Measurements from ENCODE around the gene PPP1R27.

PPP1R27 gene

GRCh38 chr17:81804559-81805399 is 30.1 kb downstream of the PPP1R27 start:
- no peak for DNase-seq (ENCODE audit: low read depth)

GRCh38 chr17:81803728-81804558 is 30.9 kb downstream of the PPP1R27 start, which contains the start of gene GCGR:
Gene GCGR, plus strand, starts transcription at chr17:81804150. Its CDS starts 4,869 bp downstream, at chr17:81809019.
- DNase-seq (ENCODE audit: low read depth), result no peak

- DNase-seq (ENCODE audit: low read depth), result no peak
These were observed 31.8 kb downstream of the PPP1R27 start for GRCh38 chr17:81802856-81803643.

GRCh38 chr17:81802048-81802758 is 32.6 kb downstream of the PPP1R27 start:
- no peak for DNase-seq (ENCODE audit: low read depth)

GRCh38 chr17:81801327-81801726 is 33.5 kb downstream of the PPP1R27 start:
- no peak for DNase-seq (ENCODE audit: low read depth)

- DNase-seq (ENCODE audit: low read depth), result no peak
These were observed 40.3 kb downstream of the PPP1R27 start for GRCh38 chr17:81794509-81794908.

GRCh38 chr17:81794074-81794476 is 40.8 kb downstream of the PPP1R27 start:
- DNase-seq (ENCODE audit: low read depth), result no peak

- no peak for DNase-seq (ENCODE audit: low read depth)
These were observed 41.9 kb downstream of the PPP1R27 start for GRCh38 chr17:81792675-81793615.
